ENCODE measurements around the gene AANAT.

- TF ChIP-seq POLR2AphosphoS5 (IDR thresholded peaks at IDR 0.05; ENCODE audit: insufficient read depth, low read depth, low read length) (peak; percentile 23), CTCF (IDR thresholded peaks at IDR 0.05; ENCODE audit: extremely low read depth in 1 of 2, insufficient read depth in 1 of 2, low read depth in 1 of 2, low read length in 2 of 2) (no peak), MYC (IDR thresholded peaks at IDR 0.05; ENCODE audit: low read depth, low read length) (no peak), POLR2A (IDR thresholded peaks at IDR 0.05; ENCODE audit: low read depth, low read length) (no peak)
These were observed 18.2 kb downstream of the AANAT start for GRCh38 chr17:76485569-76485968.

All from endothelial cell of umbilical vein (primary cell).